Sigmoid colon (tissue), 3 donors: ENCODE results near the gene SWAP70.

ENCODE experiments used
- POLR2A ChIP-seq, 2 donors: fragments of 450-650 bp; IDR thresholded peaks; one replicate each; pipeline ENCODE4 v1.6.1; 2016; ENCODE audit warnings: antibody characterized with exemption in 2 of 2, mild to moderate bottlenecking in 2 of 2, moderate library complexity in 2 of 2
- TF ChIP-seq, protein P1 (sequence below), 4 experiments: fragments of 450-650 bp in 3 of 4; fragments of 200-600 bp in 1 of 4; IDR thresholded peaks; one replicate each; pipeline ENCODE4 v1.5.1; 2016 to 2019; ENCODE audit warnings: antibody characterized with exemption in 4 of 4, mild to moderate bottlenecking in 3 of 4, moderate library complexity in 2 of 4

- TF ChIP-seq POLR2A (IDR thresholded peaks at IDR 0.05) = no peak
- TF ChIP-seq, protein P1, sequence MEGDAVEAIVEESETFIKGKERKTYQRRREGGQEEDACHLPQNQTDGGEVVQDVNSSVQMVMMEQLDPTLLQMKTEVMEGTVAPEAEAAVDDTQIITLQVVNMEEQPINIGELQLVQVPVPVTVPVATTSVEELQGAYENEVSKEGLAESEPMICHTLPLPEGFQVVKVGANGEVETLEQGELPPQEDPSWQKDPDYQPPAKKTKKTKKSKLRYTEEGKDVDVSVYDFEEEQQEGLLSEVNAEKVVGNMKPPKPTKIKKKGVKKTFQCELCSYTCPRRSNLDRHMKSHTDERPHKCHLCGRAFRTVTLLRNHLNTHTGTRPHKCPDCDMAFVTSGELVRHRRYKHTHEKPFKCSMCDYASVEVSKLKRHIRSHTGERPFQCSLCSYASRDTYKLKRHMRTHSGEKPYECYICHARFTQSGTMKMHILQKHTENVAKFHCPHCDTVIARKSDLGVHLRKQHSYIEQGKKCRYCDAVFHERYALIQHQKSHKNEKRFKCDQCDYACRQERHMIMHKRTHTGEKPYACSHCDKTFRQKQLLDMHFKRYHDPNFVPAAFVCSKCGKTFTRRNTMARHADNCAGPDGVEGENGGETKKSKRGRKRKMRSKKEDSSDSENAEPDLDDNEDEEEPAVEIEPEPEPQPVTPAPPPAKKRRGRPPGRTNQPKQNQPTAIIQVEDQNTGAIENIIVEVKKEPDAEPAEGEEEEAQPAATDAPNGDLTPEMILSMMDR (IDR thresholded peaks at IDR 0.05) = no peak
Observed at GRCh38 chr11:9716275-9717039, 52.6 kb downstream of the SWAP70 start.
